ENCODE data around the gene JAKMIP1. TPM values are rescaled to one million over a fixed set of nuclear protein-coding genes. Genes with fewer than 3 reads are reported as not detected.

Gene JAKMIP1
- total and polyA plus RNA-seq, 2 of the 13 experiments (the other 11 are each of a cell fraction or from before 2014, with no cell fraction given), result not detected

GRCh38 chr4:6035786-6036185 lies 164.6 kb downstream of the JAKMIP1 start:
- in situ Hi-C loops (cut with HindIII; ENCODE audit: extremely low pct_ligation_motif_present, low pct_unique_long_range_greater_than_20kb), result no loop called here
- Histone ChIP-seq H3K9me3 (ENCODE audit: low read length) (no peaks in the 10 kb centered on the region), H3K27ac (ENCODE audit: extremely low read length, insufficient read depth, low read length) (no peak overlapping the region), H3K4me2 (ENCODE audit: low read depth, low read length) (no peak overlapping the region), H3K4me1 (ENCODE audit: insufficient read depth, low read length) (no peaks in the 10 kb centered on the region), H3K4me3 (replicated peaks in 1 of 3; ENCODE audit: insufficient read depth in 1 of 3, low read depth in 2 of 3, low read length in 3 of 3) (no peak overlapping the region), H3K36me3 (replicated peaks in 1 of 2; ENCODE audit: control insufficient read depth in 1 of 2, insufficient read depth in 2 of 2, low read length in 2 of 2) (no peaks in the 10 kb centered on the region), H3K9ac (ENCODE audit: insufficient read depth, low read depth, low read length) (no peak overlapping the region), H3K27me3 (ENCODE audit: control insufficient read depth in 1 of 2, insufficient read depth in 2 of 2, low read length in 2 of 2) (peaks cover 0 to 16% of the 10 kb centered on the region in 2 experiments; a peak in 4 of 5 replicates), H2AFZ (ENCODE audit: low read length) (no peak overlapping the region), H3K79me2 (ENCODE audit: insufficient read depth, low read length) (no peaks in the 10 kb centered on the region), H4K20me1 (ENCODE audit: insufficient read depth, low read length) (no peaks in the 10 kb centered on the region)
- ChIA-PET POLR2A (no interaction called here), CTCF (ENCODE audit: low intra/inter-chr PET ratio, low total read pairs) (no interaction called here)
- TF ChIP-seq MTA1 (CRISPR knock-in tag; IDR thresholded peaks at IDR 0.05; ENCODE audit: borderline replicate concordance) (no peak), ZNF737 (CRISPR knock-in tag; IDR thresholded peaks at IDR 0.05; ENCODE audit: borderline replicate concordance) (no peak), PREB (CRISPR knock-in tag; IDR thresholded peaks at IDR 0.05) (no peak), ZNF615 (CRISPR knock-in tag; IDR thresholded peaks at IDR 0.05; ENCODE audit: borderline replicate concordance) (no peak), PHF20 (CRISPR knock-in tag; IDR thresholded peaks at IDR 0.05) (no peak), ZNF605 (CRISPR knock-in tag; IDR thresholded peaks at IDR 0.05) (no peak), SMARCE1 (IDR thresholded peaks at IDR 0.05; ENCODE audit: borderline replicate concordance) (no peak), ZSCAN30 (CRISPR knock-in tag; IDR thresholded peaks at IDR 0.05) (no peak), MXD4 (CRISPR knock-in tag; IDR thresholded peaks at IDR 0.05) (no peak), ZNF777 (CRISPR knock-in tag; IDR thresholded peaks at IDR 0.05) (no peak), ISL2 (CRISPR knock-in tag; IDR thresholded peaks at IDR 0.05) (no peak), ZNF83 (CRISPR knock-in tag; IDR thresholded peaks at IDR 0.05; ENCODE audit: borderline replicate concordance) (no peak), THAP8 (CRISPR knock-in tag; IDR thresholded peaks at IDR 0.05; ENCODE audit: borderline replicate concordance) (no peak), ZNF34 (CRISPR knock-in tag; IDR thresholded peaks at IDR 0.05; ENCODE audit: borderline replicate concordance) (no peak), MBNL3 (CRISPR knock-in tag; conservative IDR thresholded peaks at IDR 0.05) (no peak), CENPX (CRISPR knock-in tag; IDR thresholded peaks at IDR 0.05) (no peak)
- WGBS (ENCODE audit: low lambda C conversion rate), result 80% methylated on average over 6 of the region's 16 CpGs
- FAIRE-seq (no peak), ATAC-seq (no peak), DNase-seq (ENCODE audit: low spot score) (no peak)
- no TSS peak for BruUV-seq (replicated peaks)
- intact Hi-C loops (cut with micrococcal nuclease; ENCODE audit: unreplicated experiment), result no loop called here
